SHP77 treated with DMSO at 0.1 percent for 48 hours (cell line): ENCODE results near the gene RPTOR.

Experiments used
- DNase-seq: peaks from one replicate; lab custom pipeline; 2025; lab: John Stamatoyannopoulos, UW

Gene RPTOR

DNA sequence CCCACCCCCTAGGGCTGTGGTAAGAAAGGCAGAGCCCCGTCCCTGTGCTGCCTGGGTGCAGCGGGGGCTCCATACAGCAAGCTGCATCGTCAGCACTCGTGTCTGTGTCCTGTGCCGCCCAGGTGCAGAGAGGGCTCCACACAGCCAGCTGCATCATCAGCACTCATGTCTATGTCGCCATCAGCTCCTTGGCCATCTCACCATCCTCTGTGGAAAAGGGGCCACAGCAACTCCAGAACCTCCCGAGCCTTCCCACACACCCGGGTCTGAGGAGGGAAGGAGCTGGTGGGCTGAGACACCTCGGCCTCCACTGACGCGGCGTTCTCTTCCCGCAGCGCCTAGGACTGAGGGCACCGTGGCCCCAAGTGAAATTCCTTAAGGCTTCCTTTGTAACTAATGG, 374.1 kb downstream of the RPTOR start:
- DNase-seq, result no peak

DNA sequence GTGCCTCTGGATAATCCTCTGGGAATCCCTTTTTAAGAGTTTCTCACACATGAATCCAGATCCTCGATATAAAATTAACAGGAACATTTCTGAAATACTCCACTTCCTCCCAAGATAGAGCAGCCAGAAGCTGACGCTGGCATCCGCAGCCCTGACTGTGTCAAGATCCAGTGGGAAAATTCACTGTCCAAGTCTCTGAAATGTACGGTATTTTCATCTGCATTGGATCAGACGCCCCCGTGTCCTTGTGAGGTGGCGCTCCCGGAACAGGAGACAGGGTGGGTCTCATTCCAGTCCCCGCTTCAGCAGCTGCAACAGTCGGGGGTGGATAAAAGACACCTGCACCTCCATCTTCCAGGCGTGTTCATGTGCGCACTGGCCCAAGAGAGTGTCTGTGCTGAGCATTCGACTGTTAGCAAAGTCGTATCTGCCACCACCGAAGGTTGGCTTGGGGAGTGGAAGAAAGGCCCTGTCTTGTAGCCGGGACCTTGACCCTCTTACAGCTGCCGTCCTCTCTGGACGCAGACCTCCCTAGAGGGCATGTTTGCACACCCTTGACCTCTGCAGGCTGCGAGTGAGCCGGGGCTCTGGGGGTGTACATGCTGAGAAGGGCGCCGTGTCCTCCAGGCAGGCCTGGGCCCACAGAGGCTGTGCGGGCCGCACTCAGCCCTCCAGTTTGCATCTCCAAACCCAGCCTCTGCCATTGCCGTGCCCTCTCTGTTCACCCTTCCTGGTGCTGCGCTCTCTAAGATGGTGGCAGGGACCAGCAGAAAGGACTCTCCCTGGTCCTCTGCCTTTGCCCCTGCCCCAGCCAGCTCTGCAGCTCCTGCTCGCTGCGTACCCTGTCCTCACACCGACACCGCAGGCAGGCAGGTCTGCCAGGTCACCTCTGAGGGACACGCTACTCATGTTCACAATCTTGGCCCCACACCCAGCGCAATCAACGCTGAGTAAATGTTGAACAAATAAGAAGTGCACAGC, 375.0 kb downstream of the RPTOR start:
- no peak for DNase-seq

DNA sequence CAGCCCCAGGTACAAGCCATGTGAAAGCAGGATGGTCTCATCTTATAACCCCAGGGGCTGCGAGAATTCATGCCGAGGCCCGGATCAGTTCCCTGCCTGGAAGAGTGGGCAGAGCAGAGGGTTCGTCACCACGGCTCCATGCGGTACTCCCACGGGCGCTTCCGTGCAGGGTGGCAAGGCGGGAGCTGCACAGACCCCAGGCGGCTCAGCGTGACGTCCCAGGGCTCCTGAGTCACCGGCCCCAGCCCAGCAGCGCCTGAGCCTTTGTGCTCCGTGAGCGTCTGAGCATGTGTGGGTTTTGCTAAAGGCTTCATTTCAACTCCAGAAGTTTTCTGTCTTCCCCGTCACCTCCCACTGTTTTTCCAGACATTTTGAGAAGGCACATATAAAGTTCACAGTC, 375.8 kb downstream of the RPTOR start:
- DNase-seq, result no peak

DNA sequence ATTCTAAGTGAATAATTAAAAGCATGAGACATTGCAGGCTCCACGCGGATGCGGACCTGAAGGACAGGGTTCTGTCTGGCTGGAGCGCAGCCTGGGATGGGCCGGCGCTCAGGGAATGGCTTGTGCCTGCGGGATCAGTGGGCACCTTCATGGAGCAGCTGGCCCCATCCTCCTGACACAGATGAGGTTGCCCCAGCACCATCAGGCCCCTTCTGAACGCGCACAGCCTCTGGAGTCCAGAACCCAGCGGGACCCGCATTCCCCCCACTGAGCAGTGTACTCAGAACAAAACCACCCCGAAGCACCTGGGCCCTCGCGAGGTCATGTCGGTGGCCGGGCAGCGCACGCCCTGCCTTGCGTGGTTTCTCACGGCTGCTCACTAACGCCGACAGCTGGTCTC, 376.5 kb downstream of the RPTOR start:
- no peak for DNase-seq

DNA sequence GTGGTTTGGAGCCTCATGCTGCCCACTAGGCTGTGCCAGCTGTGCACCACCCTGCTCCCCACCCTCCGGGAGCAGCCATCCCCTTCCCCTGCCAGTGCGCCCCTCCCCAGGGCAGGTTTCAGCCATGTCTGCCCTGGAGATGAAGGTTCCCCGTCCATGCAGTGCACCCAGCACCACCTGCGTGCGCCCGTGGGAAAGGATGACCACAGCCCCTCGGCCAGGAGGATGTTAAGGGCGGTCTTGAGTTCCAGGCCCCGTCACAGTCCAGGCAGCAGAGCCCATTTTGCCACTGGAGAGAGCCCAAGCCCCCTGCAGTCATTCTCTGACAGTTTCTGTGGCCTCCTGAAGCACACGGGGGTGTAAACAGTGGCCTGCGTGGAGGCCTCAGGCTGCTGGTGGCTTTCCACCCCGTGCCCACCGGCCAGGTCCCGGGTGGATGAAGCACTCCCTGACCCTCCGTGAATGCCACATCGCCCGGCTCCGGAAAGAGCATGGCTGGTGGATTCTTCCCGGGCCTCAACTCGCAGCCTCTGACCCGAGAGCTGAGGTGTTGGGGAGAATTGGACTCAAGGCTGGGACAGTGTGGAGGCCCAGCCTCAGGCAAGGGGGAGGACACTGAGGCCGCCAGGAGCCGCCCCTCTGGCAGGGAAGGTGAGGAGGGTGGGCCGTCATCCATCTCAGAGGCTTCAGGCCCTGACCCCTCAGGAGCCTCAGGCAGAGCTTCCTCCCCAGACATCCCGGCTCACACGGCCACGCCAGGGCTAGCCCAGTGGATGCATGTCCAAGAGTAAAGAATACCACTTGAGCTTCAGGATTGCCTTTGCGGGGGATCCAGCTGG, 377.3 kb downstream of the RPTOR start:
- no peak for DNase-seq

DNA sequence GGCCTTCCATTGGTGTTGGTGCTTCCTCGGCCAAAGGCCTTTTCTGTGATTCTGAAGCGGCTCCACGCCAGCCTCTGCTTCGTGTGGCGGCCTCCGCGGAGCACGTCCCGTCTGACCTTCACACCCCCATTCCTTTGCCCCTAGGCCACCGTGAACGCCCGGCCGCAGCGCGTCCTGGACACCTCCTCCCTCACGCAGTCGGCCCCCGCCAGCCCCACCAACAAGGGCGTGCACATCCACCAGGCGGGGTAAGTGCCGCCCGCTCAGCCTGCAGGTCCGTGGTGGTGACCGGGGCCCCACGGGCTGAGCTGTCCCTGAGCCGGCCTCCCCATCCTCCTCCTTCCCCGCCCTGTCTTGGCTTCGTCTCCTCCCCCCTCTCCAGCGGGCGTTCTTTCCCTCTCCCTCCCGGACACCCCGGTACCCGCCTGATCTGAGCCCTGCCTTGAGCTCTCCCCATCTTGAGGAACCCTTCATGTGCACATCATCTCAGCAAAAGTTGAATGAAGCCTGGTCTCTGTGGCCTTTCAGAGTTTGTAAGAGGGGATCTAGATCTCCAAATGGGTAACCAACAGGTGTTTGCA, 378.0 kb downstream of the RPTOR start:
- DNase-seq, result no peak

DNA sequence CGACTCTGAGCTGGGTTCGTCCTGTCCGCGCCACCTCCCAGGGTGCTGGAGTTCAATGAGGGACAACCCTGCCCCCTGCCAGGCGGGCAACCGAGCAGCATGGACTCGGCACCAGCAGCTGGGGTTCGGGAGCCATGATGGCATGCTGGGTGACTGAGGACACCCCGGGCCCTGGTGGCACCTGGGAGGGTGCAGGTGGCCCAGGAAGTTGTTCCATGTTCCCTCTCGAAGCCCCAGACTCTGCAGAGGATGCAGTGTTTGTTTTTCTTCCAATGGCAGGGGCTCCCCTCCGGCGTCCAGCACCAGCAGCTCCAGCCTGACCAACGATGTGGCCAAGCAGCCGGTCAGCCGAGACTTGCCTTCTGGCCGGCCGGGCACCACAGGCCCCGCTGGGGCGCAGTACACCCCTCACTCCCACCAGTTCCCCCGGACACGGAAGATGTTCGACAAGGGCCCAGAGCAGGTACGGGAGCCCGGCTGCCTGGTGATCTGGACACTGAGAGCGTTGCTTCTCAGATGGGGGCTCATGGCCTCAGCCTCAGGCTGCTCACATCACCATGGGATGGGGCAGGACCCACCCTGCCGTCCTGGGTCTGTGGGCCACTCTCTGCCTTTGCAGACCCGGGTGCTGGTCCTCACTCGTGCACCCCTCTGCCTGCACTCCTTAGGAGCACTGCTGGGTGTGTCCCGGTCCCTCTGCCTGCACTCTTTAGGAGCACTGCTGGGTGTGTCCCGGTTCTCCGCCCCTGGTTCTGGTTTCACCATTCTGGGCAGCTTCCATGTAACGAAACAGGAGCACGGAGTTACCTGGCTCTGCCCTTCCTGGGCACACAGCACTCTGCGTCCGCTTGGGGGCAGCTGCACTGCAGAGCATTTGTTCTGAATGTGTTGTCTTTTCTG, 378.8 kb downstream of the RPTOR start:
- DNase-seq, result no peak

DNA sequence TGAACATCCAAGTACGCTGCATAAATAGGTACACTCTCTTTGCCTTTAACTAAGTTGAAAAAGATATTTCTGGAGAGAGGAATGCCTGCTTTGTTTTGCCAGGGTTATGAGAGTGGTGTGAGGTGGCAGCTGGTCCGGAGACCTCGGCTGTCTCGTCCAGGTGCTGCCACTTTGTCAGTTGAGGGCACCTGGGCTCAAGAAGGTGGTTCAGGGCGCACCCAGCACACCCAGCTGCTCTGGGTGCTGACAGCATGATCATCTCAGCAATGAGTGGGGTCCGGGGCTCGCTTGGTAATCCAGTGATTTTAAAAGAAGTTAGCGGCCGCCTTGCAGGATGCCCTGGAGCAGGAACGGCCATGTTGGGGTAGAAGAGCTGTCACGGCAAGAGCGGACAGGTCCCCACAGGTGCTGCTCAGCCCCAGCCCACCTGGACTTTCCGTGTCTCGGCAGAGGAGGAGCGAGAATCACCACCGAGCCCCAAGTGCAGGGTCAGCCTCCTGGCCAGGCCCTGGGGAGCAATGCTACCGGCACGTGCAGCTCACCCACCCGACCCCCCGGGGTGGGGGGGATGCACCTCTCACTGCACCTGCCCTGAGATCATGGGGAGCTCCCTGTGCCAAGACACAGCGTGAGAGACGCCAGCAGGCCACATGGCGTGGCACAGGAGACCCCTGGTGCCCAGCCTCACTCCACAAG, 379.6 kb downstream of the RPTOR start:
- DNase-seq, result no peak

DNA sequence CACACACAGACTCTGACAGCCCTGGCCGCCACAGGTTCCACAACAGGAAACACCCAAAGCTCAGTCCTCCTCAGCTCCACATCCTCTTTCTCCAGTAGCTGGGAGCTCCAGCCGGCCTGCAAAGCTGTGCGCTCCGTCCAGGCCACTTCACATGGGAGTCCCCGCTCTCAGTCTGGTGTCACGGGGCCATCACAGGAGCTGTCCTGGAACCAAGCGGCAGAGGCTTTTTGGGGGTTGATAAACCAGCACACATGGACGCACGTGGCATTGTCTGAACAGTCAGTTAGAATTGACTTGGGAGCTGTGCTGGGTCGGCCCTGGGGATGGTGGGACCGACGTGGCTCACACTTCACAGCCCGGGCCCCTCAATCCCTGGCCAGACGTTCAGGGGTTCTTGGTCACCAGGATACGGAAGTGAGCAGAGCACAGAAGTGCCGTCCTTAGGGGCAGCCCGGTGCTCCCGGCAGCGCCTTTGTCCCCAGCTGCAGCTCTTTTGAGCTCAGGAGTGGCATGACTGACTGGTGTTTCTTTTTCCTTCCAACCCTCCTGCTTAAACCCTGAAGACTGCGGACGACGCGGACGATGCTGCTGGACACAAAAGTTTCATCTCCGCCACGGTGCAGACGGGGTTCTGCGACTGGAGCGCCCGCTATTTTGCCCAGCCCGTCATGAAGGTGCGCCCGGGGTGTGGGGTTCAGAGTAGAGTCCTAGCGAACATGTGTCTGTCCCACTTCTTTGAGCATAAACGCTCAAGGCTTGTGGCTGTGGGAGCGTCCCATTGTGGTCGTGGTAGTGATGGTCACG, 380.4 kb downstream of the RPTOR start:
- no peak for DNase-seq

DNA sequence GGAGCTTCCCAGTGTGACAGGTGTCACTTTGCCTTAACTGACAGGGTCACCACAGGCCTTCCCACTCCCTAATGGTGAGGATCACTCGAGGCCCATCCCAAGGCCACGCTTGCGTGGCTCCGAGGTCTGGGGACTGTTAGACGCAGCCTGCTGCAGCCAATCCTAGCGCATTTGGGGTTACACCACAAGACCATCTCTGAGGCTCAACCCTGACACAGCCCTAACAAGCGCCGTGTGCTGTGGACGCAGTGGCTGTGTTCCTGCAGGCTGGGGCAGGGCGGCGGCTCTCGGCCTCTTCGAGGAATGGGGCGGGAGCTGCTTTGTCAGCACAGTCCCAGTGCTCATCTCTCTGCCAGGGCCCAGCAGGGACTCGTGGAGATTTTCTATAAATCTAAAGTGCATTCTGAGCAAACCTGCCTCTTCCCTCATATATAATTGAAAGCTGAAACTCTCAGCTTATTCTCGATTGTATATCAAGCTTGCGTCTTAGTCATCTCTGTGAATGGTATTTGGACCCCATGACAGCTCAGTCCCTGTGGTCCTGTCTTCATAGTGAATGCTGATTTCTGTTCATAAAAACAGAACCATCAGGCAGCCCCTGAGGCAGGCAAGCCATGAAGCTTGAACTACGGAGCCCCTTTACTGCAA, 381.2 kb downstream of the RPTOR start:
- no peak for DNase-seq

DNA sequence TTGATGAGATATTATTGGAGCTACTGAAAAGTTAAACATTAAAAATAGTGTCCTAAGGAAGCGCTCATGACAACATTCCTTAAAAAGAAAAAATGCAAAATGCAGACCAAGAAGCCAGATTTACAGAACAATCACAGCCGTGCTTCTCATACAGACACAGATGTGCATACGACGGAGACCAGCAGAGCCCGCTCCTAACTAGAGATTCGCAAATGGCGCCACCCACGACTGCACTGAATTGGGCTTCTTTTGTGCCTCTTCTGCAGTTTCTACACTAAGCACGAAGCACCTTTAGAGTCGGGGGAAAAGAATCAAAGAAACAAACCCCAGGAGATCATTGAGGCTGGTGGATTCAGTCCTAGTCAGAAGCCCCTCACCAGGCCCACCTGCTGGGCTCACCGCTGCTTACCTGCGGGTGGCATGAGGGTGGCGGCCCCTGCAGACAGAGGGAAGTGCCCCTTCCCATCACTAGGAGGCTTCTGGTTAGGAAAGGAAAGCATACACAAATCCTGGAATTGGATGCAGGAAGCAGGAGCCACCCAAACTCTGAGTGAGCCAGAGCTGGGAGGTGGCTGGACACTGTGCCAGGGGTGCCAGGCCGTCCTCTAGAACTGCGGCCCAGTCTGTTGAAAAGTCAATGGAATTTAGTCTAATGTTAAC, 382.1 kb downstream of the RPTOR start:
- no peak for DNase-seq

DNA sequence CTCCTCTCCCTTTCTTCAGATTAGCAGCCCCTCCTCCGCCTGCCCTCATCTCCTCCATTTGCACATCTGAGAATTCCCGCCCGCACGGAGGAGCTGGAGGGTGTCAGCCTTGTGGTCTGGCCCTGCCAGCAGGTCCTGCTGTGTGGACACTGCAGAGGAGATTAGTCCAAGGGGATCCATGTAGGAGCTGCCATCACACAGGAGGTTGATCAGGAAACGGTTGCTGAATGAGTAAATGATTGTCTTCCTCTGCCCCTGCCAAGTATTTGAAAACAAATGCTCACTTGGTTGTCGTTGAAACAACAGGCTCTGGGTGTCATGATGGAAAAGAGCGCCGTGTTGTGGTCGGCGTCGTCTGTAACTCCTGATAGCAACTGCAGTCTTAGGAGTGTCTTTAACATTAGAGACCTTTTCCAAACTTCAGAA, 383.2 kb downstream of the RPTOR start:
- no peak for DNase-seq

DNA sequence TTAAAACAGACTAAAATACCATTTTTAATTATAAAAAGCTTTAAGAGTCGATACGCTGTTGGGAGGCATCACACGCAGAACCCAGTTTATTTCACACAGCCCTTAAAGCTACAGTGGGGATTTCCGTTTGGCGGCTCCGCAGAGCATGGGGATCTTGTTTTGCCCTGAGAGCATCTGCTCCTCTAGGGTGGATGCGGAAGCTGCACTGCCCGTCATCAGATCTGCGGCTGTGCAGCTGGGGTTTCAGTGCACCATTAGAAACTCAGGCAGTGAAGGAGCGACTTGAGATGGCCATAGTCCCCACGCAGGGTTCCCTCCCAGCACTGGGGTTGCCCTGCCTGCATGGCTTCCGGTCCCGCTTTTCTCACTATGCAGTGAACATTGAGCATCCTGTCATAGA, 384.8 kb downstream of the RPTOR start:
- DNase-seq, result no peak

DNA sequence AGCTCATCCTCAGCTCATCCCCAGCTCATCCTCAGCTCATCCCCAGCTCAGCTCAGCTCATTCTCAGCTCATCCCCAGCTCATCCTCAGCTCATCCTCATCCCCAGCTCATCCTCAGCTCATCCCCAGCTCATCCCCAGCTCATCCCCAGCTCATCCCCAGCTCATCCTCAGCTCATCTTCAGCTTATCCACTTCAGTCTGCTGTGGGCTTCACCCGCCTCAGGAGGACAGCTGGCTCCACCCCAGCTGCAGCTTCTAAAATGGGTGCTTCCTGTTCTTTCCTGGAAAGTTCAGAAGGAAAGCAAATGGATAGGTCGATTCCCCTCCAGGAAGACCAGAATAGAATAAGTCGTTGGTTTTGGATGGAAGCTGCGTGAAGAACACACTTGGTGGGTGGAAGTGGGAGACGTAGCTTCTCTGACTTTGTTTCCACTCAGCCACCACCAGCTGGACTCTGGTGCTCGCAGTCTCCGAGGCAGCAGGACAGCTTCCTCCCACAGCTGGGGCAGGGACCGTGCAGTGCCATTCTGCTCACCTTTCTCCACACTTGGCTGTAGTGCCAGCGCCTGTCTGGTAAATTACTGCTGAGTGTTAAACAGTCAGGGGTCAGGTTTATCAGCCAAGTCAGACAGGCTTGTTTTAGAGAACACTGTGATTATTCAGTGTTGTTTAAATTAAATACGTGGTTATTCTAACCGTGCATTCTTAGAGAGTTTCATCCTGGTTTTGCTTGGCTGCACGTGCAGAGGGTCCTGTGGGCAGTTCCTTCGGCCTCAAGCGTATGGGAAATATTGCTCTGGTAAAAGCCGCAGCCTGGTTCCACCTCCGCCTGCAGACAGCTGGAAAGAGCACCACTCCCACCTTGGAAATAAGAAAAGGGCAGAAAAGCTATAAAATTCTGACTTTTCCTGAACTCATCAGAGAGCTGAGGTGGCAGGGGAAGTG, 386.0 kb downstream of the RPTOR start:
- DNase-seq, result no peak

DNA sequence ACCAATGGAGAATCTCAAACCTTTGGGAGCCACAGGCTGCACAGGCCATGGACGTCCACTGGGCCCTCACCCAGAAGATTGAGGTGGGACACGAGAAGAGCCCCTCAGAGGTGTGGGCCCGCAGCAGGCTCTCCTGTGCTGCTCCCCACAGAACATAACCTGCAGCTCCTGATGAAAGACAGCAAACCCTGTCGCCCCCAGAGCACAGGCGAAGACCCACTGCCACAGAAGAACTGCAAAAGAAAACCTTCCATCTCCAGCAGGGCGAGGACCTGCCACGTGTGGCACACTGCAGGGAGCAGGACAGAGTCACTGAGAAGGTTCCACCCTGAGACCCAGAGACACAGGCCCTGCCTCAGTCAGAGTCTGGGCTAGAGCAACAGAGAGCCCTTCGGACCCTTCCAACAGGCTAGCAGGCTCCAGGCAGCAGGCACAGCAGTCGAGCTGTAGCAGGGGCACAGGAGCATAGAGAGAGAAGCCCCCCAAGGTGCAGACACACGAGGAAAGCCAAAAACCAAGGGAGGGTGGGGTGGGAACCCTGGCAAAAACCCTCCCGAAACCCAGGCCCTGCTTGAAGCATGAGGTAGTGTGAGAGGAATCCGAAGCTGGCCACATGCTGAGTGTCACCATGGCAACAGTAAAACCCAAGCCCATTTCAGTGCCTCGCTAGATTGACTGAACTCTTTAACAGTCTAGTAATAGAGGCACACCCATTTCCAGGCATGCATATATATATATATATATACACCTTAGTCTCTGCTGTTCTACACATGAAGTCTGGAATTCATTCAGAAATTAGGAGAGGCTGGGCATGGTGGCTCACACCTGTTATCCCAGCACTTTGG, 387.0 kb downstream of the RPTOR start:
- no peak for DNase-seq

DNA sequence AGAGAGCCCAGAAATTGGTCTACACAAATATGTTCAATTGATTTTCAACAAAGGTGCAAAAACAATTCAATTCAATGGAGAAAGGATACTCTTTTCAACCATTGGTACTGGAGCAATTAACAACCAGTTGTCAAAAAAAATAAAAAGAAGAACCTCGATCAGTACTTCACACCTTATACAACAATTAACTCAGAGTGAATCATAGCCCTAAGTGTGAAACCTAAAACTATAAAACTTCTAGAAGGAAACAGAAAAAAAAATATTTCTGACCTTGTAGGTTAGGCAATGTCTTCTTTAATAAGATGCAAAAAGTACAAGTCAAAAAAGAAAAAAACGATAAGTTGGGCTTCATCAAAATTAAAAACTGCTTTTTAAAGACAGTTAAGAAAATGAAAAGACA, 390.9 kb downstream of the RPTOR start:
- no peak for DNase-seq

DNA sequence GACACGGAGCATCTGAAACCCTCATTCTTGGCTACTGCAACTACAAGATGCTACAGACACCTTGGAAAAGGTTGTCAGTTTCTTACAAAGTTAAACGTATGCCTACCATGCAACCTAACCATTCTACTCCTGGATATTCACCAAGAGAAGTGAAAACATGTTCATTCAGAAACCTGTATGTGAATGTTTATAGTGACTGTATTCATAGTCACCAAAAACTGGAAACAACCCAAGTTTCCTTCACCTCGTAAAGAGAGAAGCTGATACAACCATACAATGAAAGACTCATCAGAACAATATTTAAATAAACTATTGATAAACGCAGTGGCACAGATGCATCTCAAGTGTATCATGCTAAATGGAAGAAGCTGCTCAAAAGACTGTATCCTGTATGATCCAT, 391.6 kb downstream of the RPTOR start:
- no peak for DNase-seq
